GM18499 (cell line): ENCODE measurements around the gene RASSF5.

Experiments used
- ATAC-seq: cut with Tn5 transposase; IDR thresholded peaks from one replicate; pipeline ENCODE4 v1.9.1; 2021; ENCODE audit warnings: moderate number of reproducible peaks; ENCODE audit not compliant: insufficient read depth, unreplicated experiment

The RASSF5 gene

DNA sequence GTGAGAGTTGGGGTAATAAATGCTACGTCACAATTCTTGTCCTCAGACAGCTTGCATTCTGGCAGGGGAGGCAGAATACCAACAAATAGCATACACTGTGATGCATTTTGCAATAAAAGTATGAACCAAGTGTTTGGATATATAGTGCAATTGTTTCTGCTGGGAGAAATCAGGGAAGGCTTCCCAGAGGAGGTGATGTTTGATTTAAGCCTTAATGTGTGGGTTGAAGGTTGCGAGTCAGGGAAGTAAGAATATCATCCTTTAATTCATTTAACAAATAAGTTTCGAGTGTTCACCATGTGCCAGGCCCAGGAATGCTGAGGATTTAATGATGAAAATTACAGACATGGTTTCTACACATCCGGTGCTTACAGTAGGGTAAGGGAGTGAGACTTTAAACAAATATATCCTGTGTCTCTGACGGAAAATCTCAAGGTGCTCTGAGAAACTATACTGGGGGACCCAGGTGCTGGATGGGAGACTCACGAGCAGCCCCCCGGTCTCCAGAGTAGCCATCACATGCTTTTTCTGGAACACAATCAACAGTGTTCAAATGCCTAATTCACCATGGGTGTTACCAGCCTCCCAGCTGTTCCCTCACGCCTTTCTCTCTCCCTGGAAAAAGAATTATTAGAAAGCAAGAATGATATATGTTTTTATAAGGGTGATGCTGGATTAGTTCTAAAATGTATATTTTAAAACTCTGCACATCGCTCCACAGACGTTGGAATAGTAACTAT is 31.7 kb downstream of the RASSF5 start:
- ATAC-seq: no peak

DNA sequence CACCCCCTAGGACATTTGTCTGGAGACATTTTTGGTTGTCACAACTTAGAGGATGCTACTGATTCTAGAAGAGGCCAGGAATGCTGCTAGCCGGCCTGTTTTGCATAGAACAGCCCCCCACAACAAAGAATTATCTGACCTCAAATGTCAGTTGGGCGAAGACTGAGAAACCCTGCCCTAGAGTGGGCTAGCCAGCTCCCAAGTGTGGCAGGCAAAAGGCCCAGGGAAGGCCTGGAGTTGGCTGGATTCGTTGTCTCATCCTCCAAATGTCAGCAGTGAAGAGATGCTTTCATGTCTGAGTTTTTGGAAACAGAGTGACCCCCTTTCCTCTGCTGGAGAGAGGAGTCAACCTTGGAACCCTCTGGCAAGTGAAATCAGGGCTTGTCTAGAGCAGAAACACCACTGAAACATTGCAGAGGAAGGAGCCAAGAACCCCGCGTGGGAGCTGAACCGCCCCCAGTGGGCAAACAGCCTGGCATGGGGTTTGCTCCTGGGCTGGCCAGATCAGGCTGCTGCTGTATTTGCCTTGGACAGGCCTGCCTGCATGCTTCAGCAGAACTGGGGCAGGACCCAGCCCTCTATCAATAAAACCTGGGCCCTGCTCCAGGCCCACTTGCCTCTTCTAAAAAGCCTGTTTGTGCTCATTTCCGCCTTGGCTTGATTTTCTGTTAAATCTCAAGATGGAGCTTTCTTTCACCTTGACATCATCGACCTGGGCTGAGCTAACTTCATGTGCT is 32.9 kb downstream of the RASSF5 start:
- no peak for ATAC-seq

DNA sequence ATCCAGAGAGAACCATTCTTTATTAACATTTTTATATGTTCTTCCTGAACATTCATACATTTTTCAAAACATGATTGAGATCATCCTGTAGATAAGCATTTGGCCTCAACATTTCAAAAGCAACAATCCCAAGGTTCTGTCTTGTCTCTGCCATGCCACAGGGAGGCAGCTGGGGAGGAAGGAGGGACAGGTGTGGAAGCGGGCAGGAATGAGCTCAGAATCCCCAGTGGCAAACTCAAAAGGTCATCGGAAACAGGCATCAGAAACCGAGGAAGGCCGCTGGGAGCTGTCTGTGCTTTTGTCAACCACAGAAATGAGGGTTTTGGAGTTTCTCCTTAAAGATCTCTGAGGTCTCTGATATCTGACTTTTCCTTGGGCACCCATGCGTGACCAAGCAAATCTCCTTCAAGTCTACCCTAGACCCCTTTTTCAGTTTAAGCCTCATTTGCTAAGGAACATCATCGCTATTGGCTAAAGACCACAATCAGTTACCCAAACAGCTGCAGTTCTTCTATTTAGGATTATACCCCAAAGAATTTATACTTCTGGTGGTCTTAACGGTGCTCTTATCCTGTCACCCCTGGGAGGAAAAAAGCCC is 34.0 kb downstream of the RASSF5 start:
- ATAC-seq: no peak

DNA sequence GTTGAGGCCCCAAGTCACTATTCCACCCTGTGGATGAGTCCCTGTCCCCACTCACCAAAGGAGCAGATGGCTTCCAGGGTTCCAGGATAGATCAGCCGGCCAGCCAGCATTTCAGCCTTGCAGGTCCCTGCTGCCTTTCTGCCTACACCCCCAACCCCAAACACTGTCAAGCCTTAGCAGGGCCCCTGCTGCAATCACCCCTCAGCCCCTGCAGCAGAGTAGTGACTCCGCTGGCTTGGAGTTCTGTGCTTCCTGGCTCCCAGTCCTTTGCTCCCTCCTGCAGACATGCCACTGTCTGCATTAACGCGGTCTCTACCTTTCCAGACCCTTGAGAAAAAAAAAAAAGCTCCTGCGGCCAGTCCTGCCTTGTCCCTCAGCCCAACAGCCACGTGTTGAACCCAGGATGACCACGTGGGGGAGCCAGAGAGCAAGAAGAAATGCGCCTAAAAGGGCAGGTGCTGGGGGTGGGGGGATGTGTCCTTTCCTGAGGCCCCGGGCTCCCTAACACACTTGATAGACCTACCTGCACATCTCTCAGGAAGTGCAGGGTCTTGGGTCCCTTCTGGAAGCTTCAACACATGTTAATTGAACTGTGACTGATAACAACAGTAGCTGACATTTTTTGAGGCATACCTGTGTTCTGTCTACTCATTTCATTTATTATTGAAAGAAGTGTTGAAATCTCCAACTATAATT is 37.4 kb downstream of the RASSF5 start:
- no peak for ATAC-seq

DNA sequence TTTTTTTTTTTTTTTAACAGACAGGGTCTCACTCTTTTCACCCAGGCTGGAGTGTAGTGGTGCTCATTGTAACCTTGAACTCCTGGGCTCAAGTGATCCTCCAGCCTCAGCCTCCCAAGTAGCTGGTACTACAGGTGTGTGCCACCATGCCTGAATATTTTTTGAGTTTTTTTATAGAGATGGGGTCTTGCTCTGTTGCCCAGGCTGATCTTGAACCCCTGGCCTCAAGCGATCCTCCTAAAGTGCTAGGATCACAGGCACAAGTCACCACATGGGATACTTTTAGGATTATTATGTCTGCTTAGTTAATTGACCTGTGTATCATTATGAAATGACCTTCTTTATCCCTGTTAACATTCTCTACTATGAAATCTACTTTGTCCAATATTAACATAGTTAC is 38.0 kb downstream of the RASSF5 start:
- no peak for ATAC-seq

DNA sequence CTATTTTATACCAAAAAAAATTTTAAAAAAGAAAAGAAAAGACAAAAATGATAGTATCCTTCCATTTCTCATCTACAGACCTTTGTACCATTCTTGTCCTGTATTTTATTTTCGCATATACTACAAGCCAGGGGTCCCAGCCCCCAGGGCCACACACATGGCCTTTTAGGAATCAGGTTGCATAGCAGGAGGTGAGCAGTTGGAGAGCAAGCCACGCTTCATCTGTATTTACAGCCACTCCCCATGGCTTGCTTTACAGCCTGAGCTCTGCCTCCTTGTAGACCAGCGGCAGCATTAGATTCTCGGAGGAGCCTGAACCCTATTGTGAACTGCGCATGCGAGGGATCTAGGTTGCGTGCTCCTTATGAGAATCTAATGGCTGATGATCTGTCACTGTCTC is 39.8 kb downstream of the RASSF5 start:
- no peak for ATAC-seq

- no peak for ATAC-seq
Measured at GRCh38 chr1:206550446-206550845, 43.1 kb downstream of the RASSF5 start.

DNA sequence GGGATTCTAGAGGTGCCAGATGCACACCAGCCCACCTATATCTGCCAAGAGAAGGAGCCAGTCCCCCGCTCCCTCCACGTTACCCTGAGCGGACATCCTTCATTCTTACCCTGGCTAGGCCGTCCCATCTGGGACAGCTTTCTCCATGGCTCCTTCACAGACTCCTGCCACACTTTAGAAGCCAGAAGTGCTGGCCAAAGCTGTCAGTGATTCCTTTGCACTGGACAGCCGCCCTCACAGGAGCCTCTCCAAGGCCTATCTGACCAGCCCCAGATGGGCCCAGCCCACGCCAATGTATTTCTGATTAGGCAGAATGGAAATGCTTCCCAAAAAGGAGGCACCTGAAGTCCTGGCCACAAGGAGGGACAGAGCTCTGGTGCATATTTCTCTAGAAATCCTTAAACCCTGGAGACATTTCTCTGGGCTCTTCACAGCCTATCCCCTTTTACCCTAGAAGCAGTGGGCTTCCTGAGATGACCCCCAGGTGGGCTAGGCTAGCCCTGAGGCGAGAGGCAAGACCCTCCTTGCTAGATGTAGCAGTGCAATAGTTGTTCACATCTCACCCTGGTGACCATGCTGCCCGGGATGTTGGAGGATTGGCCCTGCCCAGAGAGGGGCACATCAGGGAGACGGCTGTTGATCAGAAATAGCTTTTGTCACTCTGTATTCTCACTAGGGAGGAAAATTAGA is 44.1 kb downstream of the RASSF5 start:
- ATAC-seq: no peak

DNA sequence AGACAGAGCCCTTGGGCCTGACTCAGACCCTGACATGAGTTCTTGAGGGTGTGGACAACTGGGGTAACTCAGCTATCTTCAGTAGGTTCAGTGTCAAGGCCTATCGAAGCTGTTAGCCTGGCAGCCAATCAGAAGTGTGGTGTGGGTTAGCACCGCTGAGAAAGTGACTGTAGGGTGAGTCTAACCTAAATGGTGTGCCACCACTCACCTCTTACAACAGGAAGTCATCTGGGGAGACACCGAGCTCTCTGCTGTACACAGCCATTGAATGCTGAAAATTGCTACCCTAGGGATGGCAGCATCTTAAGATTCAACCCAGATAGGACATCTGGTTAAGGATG is 44.6 kb downstream of the RASSF5 start:
- no peak for ATAC-seq

DNA sequence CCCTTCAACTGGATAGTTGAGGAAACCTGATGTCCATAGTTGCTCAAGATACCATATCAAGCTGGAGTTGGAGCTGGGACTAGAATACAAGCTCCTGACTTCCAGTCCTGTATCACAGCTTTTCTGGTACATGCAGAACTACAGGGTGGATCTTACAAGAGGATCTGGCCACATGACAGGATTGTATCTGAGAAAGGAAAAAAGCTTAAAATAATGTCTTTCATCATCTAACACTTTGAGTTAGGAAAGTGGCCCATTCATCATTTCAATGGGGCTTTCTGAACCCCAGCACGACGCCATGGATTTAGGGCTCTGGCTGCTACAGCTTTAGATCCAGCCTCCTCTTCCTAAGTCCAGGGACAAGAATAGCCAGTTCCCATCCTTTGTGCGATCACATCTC is 46.9 kb downstream of the RASSF5 start:
- no peak for ATAC-seq

GRCh38 chr1:206554701-206555472 is 47.6 kb downstream of the RASSF5 start:
- ATAC-seq: no peak

GRCh38 chr1:206555473-206555935 is 48.2 kb downstream of the RASSF5 start:
- ATAC-seq: no peak

- ATAC-seq: no peak
Measured at GRCh38 chr1:206556047-206556749, 48.9 kb downstream of the RASSF5 start.

DNA sequence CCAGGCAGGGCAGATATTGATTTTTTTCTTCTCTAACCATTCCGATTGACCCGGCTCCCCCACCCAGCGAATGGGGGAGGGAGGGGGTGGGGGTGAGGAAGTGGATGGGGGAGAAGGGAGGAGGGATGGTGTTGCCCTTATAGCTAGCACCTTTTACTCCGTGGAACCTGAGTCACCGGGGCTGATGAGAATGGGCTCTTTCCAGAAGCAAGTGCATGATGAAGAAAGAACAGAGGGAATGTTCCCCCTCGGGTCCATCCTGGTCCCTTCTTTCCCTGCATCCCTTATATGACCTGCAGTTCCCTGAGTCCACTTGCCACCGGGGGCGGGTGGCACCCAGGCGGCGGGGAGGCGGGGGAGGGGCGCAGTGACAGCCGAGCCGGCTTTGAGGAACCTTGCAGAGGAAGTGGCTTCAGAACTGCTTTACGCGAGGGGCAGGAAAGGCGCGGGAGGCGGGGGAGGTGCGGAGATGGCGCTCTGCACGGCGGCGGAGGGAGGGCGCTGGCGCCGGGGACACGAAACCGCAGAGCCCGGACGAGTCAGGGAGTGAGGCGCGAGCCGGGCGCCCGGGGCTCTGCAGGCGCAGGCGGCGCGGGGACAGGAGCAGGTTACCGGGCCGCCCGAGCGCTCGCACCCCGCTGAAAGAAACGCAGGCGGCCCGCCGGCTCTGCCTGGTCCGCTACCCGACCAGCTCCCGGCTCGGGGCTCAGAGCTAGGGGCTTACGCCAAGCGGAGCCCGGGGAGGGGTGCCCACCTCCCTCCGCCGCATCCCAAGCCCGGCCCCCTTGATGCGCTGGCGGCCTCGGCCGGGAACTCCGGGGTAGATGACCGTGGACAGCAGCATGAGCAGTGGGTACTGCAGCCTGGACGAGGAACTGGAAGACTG is 49.7 kb downstream of the RASSF5 start:
- ATAC-seq: no peak

DNA sequence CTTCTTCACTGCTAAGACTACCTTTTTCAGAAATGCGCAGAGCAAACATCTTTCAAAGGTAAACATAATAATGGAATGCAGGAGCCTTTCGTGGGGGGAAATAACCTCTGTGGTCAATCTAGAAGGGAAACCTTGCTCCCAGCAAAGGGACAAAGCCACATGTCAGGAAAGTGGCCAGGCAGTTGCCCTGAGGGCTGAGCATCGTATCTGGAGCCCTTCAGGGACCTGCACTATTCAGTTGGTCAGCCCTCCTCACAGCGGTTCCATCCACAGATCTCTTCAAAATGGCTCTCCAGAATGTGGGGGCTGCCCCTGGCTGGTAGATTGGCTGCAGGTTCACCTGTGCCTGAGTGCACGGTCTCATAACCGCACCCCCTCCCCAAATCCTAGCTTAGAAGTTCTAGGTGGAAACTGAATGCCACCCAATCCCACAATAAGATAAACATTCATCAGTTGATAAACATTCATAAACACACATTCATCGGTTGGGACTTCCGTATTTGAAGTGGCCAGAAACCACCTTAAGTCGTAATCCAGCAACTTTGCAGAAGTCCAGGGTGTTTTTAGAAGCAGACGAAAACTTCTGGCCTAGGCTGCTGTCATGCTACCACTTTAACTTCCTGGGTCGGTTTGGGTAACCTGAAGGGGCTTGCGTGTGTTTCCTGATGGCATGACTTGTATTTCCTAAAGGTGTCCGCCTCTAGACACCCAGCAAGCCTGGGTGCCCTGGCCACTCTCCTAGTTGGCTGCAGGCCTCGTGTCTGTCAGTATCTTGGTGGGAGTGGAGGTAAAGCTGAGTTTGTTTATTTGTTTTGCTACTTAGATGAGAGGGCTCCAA is 50.5 kb downstream of the RASSF5 start:
- no peak for ATAC-seq

GRCh38 chr1:206558794-206559671 is 51.7 kb downstream of the RASSF5 start:
- ATAC-seq: no peak
